G401 (cell line): ENCODE results near the gene TUFT1. TPM values are rescaled to one million over a fixed set of nuclear protein-coding genes. Genes with fewer than 3 reads are reported as not detected.

Source experiments
- total RNA-seq: library from RNA; depleted of rRNA; stranded (reverse); fragments of >200 nt; shearing (Covaris generic); gene quantifications from 2 replicates; pipeline ENCODE4 v1.2.3, GENCODE V29; 2014; rRNA removed

TUFT1 gene
- total RNA-seq, 1 experiment from 2014 or later: 8.2 TPM

Other genes starting within 250 kb of the TUFT1 start
- gene PI4KB, start 212.9 kb upstream of the TUFT1 start, total RNA-seq: 19.1 and 40.6 TPM in 2 replicates
- gene RFX5, start 193.1 kb upstream of the TUFT1 start, total RNA-seq: 102 and 125 TPM in 2 replicates
- 0.27 TPM in 1 of 2 replicates, not detected in the other for gene SELENBP1, start 167.6 kb upstream of the TUFT1 start, total RNA-seq
- 518 and 580 TPM in 2 replicates for gene PSMB4, start 140.7 kb upstream of the TUFT1 start, total RNA-seq
- gene POGZ, start 80.8 kb upstream of the TUFT1 start, total RNA-seq: 6.9 and 14.0 TPM in 2 replicates
- 11.4 and 18.6 TPM in 2 replicates for gene CGN, start 28.9 kb upstream of the TUFT1 start, total RNA-seq
- gene SNX27, start 71.7 kb downstream of the TUFT1 start, total RNA-seq: 25.5 and 32.7 TPM in 2 replicates
- gene CELF3, start 176.5 kb downstream of the TUFT1 start, total RNA-seq: not detected in 2 replicates
- gene RIIAD1, start 181.2 kb downstream of the TUFT1 start, total RNA-seq: not detected in 2 replicates
- 173 and 199 TPM in 2 replicates for gene MRPL9, start 223.2 kb downstream of the TUFT1 start, total RNA-seq